Thyroid gland (tissue), 4 donors: ENCODE measurements around the gene TACR1.

ENCODE experiments used
- POLR2A ChIP-seq, 2 donors: fragments of 450-650 bp; IDR thresholded peaks; one replicate each; pipeline ENCODE4 v1.6.1; 2017; ENCODE audit warnings: antibody characterized with exemption in 2 of 2, mild to moderate bottlenecking in 2 of 2, moderate library complexity in 1 of 2
- TF ChIP-seq, protein P1 (sequence below), 6 experiments: fragments of 200-600 bp in 3 of 6; fragments of 450-650 bp in 3 of 6; sonication (generic) in 3 of 6; IDR thresholded peaks; one replicate each; pipeline ENCODE4 v1.5.1; 2016 to 2019; ENCODE audit warnings: antibody characterized with exemption in 6 of 6, mild to moderate bottlenecking in 2 of 6, inconsistent platforms in 1 of 6, moderate library complexity in 1 of 6

DNA sequence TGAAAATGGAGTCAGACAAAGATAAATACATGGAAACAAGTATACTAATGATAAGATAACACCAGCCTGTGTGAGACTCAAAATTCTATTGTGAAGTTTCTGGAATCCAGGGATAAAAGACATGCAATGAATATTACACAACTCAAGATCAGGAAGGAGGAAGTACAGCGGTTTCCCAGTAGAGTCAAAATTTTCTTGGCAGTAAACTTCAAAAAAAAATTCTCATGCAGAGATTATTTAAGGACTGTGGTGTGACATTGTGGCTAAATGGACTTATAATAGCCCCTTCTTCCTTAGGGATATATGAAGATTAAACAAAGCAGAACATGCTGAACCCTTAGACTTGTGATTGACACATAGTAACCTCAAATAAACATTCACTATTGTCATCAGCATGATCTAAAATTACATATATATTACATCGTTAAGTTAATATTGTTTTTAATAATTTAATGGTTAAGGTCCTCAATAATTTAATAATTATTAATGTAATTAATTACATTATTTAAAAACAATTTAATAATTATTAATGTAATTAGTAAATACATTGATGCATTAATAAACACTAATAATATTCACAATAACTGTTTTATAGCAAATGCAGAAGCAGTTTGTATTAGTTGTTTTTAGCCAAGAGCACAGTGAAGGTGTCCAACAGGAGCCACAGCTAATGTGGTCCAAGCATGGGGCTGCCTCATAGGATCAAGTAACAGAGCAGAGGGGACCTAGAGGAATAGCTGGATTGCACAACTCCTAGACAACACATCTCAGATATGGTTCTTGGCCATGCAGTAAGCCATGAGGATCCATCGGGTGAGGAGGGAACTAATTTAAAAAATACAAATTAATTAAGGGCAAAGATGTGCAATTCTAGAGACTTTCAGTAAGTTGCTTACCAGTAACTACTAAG is 163.6 kb downstream of the TACR1 start:
- TF ChIP-seq, protein P1, sequence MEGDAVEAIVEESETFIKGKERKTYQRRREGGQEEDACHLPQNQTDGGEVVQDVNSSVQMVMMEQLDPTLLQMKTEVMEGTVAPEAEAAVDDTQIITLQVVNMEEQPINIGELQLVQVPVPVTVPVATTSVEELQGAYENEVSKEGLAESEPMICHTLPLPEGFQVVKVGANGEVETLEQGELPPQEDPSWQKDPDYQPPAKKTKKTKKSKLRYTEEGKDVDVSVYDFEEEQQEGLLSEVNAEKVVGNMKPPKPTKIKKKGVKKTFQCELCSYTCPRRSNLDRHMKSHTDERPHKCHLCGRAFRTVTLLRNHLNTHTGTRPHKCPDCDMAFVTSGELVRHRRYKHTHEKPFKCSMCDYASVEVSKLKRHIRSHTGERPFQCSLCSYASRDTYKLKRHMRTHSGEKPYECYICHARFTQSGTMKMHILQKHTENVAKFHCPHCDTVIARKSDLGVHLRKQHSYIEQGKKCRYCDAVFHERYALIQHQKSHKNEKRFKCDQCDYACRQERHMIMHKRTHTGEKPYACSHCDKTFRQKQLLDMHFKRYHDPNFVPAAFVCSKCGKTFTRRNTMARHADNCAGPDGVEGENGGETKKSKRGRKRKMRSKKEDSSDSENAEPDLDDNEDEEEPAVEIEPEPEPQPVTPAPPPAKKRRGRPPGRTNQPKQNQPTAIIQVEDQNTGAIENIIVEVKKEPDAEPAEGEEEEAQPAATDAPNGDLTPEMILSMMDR (IDR thresholded peaks at IDR 0.05), result no peak
- no peak for TF ChIP-seq POLR2A (IDR thresholded peaks at IDR 0.05)
